ENCODE measurements around the gene MISP.

DNA sequence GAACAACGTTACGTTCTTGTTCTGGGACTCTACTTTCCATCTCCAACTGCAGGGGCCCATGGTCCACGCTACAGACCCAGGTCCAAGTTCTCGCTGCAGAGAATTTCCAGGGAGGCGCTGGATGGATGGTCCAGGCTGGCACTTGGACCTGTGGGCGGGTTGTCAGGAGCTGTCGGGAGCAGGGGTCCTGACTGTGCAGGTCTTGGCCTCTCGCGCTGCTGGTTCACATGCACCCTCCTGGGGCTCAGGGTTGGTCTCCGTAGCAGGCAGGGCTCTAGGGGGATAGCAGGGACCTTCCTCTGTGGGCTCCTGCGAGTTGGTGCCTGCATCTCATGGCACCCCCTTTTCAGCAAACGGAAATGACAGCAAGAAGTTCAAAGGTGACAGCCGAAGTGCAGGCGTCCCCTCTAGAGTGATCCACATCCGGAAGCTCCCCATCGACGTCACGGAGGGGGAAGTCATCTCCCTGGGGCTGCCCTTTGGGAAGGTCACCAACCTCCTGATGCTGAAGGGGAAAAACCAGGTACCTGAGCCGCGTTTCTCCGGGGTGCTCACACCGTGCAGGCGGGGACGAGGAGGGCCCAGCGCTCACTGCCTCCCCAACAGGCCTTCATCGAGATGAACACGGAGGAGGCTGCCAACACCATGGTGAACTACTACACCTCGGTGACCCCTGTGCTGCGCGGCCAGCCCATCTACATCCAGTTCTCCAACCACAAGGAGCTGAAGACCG lies 52.9 kb downstream of the MISP start:
- TF ChIP-seq GATA2 (IDR thresholded peaks at IDR 0.05; ENCODE audit: low read depth, low read length) (no peak), GATA3 (IDR thresholded peaks at IDR 0.05; ENCODE audit: low read depth, low read length) (no peak)

Measured in SH-SY5Y (cell line).